Measurements from ENCODE around the gene NTRK2. TPM values are rescaled to one million over a fixed set of nuclear protein-coding genes. Genes with fewer than 3 reads are reported as not detected.
A peak's percentile ranks its signal among the peaks of the same experiment; 100 is the strongest.

NTRK2 gene
- total RNA-seq, 1 donor from 2014 or later, result 266 TPM

DNA sequence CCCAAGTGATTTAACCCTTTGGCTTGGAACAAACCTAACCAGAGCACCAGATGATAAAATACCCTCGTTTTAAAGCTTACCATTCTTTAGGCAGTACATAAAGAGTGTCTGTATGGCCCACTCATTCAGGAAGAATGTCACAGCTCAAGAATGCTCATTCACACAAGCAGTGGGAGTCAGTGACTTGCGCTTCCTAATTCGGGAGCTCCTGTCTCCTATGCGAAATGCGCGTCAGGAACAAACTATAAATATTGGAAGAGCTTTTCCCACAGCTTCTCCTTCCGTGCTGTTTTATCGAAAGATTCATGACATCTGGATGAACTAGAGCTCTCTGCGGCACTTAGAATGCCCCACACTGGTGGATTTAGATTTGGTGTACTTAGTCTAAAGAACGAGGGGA, 66.6 kb downstream of the NTRK2 start:
- no peak for DNase-seq

DNA sequence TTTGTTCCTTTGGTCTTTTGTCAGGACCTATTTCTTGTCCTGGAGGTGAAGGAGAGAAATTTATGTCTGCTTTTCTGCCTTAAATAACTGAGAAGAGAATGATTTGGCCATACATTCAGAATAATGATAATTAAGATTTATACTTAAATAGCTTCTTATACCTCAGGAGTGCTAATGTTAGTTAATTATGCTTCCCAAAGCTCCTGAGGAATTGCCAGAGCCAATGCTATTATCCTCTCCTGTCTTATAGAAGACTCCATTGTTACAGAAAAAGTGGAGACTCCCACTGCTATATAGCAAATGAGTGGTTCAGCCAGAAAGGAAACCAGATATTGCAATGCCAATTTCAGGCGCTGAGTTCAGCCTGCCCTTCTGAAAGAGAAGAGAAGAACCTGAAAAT, 67.0 kb downstream of the NTRK2 start:
- no peak for DNase-seq

DNA sequence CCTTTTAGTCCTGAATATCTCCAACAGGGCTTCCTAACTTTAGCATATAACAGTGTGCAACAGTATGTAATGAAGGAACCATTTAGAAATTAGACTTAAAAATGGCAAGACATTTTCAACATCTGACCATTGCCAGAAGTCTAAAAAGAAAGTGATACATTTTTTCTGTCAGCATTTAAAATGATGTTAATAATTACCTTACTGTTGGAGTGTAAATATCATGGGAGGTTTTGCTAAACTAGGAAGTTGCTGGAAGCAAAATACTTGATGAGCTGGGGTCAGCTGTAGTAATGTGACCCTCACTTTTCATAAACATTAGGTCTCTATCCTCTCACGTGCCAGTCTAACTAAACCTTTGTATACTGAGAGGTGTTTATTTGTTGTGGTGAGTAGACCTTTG, 68.8 kb downstream of the NTRK2 start:
- no peak for DNase-seq

DNA sequence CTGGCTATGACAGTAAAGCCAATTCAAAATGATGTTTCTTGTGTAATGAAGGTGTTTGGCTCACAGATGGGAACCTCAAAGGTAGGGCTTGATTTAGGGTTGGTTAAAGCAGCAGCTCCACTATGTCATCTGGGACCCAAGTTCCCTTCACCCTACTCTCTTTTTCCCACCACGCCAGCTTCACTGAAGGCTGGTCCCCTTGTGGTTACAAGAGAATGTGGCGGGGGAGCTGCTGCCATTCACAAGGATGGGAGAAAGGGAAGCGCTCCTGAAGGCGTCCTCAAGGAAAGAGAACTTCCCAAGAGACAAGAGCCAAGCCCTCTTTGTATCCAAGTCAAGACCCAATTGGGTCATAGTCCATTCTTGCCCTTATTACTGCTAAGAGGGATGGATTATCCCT, 72.7 kb downstream of the NTRK2 start:
- DNase-seq, result no peak

DNA sequence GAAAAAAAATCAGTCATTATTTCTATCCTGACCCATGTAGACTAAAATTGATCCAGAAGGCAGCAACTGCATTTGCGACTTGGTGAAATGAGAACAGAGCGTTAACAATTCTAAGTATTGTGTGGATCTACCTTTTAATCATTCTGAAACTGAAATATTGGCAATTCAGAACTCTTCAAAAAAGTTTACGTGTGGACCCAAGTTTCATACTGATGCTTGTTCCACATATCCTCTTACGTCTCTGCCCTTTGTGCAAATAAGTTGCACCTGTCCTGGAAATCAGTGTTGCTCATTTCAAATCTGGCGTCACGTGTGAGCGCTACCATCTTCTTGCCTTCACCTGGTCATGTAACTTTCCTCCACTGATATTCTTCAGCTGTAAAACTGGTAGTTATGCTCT, 74.7 kb downstream of the NTRK2 start:
- DNase-seq, result no peak

DNA sequence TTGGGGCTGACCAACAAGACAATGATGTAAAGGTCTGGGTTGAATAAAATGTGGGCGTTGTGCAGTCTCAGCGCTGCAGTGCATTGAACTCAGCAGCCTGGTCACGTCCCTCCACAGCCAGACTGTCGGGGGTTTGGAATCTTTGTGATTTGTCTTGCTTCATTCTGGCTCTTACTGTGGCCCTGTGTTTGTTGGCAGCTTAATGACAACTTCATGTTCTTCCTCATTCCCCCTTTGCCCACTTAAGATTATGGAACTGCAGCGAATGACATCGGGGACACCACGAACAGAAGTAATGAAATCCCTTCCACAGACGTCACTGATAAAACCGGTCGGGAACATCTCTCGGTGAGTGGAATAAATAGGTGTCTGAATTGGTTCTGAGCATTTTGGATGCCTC, 75.2 kb downstream of the NTRK2 start:
- DNase-seq, result no peak

DNA sequence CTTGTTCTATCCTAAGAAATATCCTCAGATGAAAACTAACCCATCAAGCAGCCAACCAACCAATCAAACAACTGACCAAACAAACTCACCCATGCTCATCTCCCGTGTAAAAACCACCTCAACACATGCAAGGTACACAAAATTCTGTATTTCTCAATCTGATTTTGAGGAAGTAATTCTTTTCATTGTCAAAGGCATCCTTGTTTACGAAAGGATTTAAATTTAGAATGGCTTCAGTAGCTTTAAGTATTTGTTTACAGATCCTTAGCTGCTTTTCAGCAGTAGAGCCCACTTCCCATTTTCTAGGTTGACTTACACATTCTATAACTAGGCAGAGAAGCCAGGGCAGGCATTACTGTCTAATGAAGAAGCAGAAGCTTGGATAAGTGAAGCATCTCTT, 78.6 kb downstream of the NTRK2 start:
- no peak for DNase-seq

DNA sequence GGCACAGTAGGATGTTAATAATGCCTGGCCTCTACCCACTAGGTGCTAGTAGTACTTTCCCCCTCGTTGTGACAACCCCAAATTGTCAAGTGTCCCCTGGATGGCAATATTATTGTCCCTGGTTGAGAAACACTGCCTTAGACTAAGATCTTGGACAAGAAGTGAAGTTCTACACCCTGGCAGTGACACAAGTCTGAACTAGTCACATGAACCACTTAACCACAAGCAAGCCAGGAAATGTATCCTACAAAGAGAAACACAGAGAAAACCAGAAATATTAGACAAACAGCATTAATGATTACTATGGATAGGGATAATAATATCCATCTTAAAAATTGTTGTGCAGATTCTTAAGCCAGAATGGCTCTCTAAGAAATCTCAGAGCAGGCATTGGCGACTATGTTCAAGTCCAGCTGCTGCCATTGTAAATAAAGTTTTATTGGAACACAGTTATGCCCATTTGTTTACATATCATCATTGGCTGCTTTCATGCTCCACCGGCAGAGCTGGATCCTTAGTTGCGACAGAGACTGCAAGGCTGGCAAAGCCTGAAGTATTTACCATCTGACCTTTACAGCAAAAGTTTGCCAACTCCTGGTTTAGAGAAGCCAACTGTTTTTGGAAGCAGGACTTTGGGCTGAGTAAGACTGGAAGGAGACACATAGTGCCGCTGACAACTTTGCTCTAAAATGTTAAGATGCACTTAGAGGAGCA, 80.8 kb downstream of the NTRK2 start:
- no peak for DNase-seq

DNA sequence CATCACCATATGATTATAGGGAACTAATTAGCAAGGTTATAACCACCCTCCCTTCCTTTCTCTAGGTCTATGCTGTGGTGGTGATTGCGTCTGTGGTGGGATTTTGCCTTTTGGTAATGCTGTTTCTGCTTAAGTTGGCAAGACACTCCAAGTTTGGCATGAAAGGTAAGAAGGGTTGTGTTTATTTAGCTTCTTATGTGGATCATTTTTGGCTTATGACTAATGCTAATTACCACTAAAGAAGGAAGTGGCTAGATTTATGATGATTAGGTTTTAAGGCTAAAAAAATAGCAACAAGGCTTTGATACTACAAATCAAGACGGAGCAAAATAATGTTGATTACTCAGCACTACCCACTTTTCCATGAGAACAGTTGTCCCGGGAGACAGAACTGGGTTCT, 82.4 kb downstream of the NTRK2 start:
- DNase-seq, result no peak

DNA sequence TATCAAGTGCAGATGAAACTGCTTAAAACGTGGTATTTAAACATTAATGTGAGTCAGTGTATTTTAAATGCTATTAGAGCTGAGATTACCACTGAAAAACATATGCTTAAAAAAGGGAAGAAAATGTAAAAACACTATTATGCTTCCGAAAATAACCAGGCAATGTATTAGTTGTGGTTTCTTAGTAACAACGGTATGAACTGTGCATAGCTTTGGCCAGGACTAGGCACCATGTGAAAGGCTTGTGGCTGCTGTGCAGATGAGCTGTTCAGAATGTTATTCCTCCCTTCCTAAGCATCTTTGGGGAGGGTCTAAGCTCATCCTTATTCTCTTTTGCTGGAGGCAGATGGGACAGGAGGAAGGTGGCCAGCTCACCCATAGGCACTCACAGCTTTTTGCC, 84.9 kb downstream of the NTRK2 start:
- DNase-seq, result no peak

DNA sequence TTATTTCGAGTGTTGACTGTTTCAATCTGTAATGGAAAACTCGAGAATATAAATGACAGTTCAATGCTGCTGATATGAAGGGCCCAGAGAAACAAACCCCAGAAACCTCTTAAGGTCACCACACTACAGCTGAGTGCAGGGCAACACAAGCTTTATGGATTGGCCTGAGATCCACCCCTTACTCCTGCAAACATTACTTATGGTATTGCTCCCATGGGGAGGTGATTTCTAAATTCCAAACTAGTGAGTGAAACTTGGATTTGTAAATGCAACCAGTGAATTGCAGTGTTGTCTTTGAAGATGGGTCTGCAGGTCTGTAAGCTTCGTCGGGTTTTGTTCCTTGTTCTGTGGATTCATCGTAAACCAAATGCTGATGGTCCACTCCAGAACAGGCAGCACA, 85.4 kb downstream of the NTRK2 start:
- no peak for DNase-seq

DNA sequence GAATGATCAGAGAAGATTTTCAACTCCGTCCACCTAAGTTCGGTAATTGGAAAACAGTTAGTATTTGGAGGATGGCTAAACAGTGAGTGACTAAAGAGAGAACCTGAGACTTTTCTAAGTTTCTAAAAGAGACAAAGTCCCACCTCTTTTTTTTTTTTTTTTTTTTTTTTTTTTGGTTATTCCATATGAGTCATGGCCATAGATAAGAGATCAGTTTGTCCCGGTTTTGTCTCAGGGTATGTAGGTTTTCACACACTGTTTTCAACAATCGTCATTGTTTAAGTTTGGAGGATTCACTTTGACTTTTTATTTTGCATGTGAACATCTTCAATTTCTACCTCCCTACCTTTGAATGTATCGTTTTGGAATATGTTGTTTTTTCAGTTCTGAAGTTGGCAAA, 85.9 kb downstream of the NTRK2 start:
- no peak for DNase-seq

DNA sequence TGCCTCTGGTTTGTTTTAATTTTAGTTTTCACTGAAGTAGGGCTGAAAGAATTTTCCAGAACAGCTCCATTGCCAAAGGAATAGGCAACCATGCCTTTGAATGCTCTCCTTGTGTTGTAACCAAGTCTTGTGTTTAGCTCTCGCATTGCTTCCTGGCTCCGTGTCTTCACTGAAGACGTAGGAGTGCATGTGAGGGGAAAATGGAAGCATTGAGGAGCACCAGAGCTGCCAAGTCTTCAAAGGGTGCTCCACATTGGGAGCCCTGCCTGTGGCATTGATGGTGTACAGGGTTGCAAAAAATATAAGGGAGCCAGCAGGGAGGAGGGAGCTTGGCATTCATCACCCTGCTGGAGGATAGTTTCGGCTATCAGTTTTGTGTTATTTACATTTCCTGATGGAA, 86.6 kb downstream of the NTRK2 start:
- no peak for DNase-seq

DNA sequence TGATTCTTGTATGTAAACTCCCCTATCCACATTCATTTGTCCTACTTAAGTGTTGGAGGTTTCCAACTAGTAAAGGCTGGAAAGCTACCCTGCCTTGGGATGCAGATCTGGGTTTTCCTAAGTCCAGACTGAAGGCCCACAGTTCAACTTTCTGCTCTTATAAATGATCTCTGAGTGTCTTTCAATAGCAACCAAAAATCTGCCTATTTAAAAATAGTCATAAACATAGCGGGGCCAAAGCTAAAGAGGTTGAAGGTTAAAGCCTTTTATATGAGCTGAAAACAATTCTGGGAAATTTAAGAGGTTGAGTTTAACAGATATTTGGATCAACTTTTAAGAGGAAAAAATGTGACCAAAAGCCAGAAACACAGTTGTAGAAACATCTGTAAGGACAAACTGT, 87.2 kb downstream of the NTRK2 start:
- DNase-seq, result no peak

DNA sequence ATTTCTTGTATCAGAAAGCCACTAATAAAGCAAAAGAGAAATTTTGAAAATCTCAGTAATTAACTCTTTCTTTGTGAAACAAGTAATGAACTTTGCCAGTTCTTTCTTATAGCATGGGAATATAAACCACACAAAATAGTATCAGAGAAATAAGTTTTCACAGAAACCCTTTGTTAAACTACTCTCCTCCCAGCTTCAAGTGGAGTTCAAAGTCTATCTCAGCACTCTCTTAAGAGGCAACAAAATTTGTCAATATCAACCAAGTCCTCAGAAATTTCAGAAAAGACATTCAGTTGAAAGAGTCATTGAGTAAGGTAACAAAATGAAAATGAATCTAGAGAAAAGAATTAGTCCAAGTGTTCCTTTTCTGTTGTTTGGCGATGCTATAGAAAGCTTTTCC, 89.3 kb downstream of the NTRK2 start:
- no peak for DNase-seq

DNA sequence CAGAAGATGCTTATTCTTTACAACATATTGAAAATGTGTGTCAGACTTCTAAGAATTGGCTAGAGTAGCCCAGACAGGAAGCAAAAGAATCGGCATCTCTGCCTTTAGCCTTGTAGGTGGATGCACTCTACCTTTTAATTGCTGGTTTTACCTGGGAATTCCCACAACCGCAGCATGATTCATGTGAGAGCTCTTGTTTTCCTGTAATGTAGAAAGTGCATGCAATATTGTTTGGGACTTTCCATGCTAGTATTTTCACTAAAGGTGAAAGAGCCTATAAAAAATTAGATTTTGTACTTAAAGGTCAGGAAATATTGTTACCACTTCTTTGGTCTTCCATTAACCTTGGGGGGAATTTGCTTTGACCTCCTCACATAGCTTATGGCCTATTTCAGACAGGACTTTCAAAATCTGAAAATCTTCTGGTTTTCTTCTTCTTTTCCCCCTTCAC, 89.8 kb downstream of the NTRK2 start:
- DNase-seq, result no peak

DNA sequence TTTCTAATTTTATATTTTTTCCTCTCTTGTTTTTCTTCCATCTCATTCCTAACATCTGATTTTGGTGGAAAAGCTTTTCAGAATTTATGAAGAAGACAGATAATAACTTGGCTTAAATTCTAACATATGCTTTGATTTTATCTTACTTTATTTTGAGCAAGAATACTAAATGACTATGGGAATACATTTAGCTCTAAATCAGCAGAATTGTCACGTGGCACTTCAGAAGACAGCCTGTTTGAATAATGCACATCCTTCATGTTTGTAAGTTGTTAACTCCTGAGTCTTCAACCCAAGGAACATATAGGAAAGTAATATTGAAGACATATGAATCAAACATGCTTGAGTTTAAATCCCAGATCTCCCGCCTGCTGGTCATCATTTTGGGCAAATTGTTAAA, 90.3 kb downstream of the NTRK2 start:
- DNase-seq, result no peak

DNA sequence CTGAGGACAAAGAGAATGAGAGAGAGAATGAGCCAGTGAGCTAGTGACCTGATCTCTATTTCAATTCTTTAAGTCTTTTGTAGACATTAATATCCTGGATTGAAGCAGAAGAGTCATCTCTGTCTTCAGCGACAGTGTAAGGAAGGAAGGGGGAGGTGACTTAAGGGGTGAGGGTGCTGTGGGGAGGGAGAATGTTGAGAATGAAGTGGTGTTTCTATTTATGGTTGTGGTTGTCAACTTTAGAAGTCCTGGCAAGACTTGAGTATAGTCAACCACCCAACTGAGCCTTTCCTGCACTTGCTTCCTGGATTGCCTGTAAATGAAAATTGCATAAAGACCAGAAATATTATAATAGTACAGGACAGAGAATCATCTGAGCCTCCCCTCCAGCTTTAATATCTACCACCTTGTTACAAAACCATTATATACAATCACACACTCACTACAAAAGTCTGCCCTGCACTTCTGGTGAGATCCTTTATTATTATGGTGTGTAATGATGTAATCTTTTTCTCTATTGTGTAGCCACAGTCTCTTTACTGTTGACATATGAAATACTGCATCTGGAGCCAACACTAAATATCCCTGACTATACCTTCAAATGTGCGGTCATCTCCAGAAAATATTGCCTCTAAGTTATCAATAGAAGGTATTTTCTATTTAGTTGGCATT, 91.7 kb downstream of the NTRK2 start:
- no peak for DNase-seq

DNA sequence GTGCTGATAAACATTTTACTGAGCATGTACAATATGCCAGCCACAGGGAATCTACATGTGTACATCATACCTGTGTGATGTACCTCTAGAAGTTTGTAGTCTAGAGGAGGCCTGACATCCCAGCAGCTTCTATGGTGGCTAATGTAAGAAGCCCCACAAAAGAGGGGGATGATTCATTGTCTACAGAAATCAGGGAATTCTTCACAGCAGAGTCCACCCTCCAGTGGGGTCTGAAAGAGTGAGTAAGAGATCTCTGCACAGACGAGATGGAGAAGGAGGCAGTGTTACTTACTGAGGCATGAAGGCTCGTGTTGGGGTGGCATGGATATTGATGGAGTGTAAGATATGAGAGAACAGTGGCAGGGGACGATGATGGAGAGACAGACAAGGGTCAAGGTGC, 103.0 kb downstream of the NTRK2 start:
- no peak for DNase-seq

DNA sequence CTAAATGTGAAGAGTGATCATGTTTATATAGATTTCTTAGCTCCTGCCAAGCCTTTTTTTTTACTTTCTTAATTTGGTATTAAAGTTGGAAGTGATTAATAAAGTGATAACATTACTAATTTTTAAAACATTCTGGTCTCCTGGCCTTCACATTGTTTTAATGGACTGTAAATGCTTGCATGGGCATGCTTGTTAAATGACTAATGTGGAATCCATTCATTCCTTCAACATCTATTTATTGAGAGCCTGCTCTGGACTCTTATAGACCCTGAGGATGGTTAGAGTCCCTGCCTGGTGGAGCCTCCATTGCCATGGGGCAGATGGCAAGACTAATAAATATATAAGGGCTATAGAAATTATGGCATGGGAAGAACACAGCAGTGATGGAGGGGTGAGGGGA, 103.5 kb downstream of the NTRK2 start:
- no peak for DNase-seq

DNA sequence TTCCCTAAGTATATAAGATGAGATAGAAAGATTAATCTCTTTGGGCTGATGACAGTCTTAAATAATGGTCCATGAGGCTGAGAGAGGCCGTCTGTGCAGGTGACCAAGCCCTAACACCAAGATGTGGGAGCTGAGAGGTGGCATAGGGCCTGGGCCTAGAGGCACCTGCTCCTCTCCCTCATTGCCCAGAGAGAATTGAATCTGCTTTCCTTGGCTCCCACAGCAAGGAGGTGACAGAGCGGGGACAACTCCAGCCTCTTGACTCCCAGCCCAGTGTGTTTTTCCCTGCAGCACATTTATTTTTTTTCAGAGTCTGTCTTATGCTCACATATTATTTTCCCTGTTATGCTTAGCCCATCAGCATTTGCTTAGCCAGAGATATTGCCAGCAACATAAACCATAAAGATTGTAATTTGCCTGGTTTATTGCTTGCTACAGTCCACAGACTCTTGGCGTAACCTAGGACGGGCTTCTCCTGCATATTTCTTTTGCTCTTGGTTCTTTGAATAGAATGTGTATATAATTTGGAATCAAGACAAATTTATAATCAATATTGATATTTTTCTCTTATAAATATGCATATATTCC, 105.6 kb downstream of the NTRK2 start:
- DNase-seq, result no peak

DNA sequence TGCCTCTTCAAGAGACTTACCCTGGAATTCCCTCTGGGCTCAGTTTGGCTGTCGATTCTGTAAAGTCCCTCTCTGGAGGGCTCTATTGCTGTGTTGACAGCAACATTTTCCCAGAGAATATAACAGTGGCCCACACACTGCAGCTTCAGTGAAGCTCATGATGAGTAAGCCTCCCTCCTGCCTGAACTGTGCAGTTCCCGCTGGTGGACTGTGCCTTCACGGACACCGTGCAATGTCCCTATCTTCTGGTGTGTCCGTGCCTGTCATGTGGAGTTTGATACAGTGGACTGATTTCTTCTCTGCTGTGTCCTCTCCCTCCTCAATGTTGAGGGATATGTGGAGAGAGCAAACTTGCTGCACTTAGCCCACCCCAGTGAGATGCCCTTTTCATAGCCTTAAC, 109.0 kb downstream of the NTRK2 start:
- DNase-seq, result peak; percentile 51

DNA sequence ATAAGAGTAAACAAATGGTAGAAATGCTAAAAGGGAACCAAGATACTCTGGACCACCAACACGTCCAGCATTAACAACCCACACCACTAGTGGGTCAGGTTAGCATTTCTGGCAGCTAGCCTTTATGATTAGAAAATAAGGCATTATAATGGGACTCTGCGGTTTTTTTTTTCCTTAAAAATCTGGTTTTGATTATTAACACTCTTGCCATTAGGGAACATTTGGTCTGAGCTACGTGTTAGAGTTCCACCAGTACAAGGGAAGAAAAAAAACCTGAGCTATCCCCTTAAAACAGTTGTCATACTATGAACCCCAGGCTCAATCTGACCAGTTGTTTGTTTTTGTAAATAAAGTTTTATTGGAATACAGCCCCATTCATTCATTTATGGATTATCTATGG, 110.4 kb downstream of the NTRK2 start:
- no peak for DNase-seq

DNA sequence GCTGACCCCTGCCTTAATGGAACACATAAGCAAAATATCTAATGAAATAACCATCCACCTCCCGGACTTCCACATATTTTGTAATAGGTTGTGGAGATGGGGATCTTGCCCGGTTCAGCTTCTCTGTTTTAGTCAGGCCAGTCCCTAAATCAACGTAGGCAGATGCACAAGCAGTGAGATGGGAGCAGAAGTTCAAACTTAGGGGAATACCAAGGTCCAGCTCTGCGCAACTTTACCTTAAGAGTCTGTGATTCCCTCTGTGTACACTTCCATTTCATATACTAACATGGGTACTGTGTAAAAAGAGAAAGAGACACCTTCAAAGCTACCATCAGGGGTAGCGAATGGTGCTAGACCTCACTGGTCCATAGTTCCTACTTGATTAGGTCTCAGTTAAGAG, 110.9 kb downstream of the NTRK2 start:
- DNase-seq, result no peak

All from occipital lobe (tissue), 2 donors.